ENCODE results near the gene RSPH10B2. TPM values are rescaled to one million over a fixed set of nuclear protein-coding genes. Genes with fewer than 3 reads are reported as not detected.
A peak's percentile ranks its signal among the peaks of the same experiment; 100 is the strongest.

RSPH10B2 gene
- total and polyA plus RNA-seq, 9 of the 15 experiments (the other 6 are each of a cell fraction or from before 2014, with no cell fraction given) = 0.04 to 0.11 (median 0.08) TPM; not detected in 5

DNA sequence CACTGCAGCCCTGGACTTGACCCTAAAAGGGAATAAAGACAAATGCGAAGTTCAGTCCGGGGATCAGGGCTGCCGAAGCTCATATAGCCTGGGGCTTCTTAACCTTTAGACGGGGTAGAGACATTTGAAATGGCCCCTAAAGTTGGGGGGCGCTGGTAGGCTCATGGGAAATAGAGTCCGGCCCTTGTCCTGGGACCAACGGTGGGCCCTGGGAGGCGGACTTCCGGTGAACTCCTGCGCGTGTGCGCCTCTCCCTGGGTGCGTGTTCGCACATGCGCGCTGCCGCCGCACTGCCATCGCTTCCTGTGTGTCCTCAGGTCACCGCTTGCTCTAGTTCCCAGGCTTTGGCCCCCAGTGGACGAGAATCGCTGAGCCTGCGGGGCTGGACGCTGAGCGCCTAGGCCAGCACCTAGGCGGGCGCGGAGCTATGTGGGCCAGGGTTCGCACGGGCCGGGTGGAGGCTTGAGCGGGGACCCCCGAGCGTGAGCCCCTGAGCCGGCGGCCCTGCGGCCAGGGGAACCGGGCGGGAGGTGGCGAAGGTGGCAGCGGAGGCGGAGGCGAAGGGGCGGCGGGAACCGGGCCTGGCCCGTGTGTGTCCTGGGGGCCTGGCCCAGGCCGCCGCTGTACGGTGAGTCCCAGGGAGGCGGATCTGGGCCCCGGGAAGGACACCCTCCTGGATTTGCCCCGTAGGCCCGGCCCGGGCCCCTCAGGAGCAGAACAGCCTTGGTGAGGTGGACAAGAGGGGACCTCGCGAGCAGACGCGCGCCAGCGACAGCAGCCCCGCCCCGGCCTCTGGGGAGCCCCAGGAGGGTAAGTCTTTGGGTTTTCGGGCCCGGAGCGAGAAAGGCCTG is 24.2 kb upstream of the RSPH10B2 start (continued):
- TF ChIP-seq TBL1XR1 (IDR thresholded peaks at IDR 0.05; ENCODE audit: low read length in 2 of 2) (0 out of 4 replicates have a peak, but pooled peaks of 1 of the 2 experiments have one; percentile 22), CBFA2T2 (conservative IDR thresholded peaks at IDR 0.05) (no peak), CEBPG (CRISPR knock-in tag; IDR thresholded peaks at IDR 0.05) (peak; percentile 39; the same call in 1 of the 2 replicates), CEBPG (tag; conservative IDR thresholded peaks at IDR 0.05 in 1 of 2, IDR thresholded peaks at IDR 0.05 in 1 of 2) (no peak), NR2C1 (IDR thresholded peaks at IDR 0.05) (peak; percentile 75; the same call in 1 of the 2 replicates), NR2C1 (tag; IDR thresholded peaks at IDR 0.05) (peak; percentile 81), ETS2 (tag; IDR thresholded peaks at IDR 0.05; ENCODE audit: borderline replicate concordance, poor library complexity, severe bottlenecking) (no peak), NR2F6 (CRISPR knock-in tag; IDR thresholded peaks at IDR 0.05) (no peak), JUN (IDR thresholded peaks at IDR 0.05; ENCODE audit: borderline replicate concordance, low read depth, low read length) (no peak), JUN (CRISPR knock-in tag; IDR thresholded peaks at IDR 0.05; ENCODE audit: borderline replicate concordance) (peak; percentile 69; the same call in 1 of the 2 replicates), ZFX (CRISPR knock-in tag; IDR thresholded peaks at IDR 0.05) (peak; percentile 96), NCOA2 (IDR thresholded peaks at IDR 0.05; ENCODE audit: partially characterized antibody in 2 of 2) (peak in 1 of 2 experiments; percentile 88), DDX20 (tag; IDR thresholded peaks at IDR 0.05; ENCODE audit: low read depth) (no peak)
- TF ChIP-seq, protein P1, sequence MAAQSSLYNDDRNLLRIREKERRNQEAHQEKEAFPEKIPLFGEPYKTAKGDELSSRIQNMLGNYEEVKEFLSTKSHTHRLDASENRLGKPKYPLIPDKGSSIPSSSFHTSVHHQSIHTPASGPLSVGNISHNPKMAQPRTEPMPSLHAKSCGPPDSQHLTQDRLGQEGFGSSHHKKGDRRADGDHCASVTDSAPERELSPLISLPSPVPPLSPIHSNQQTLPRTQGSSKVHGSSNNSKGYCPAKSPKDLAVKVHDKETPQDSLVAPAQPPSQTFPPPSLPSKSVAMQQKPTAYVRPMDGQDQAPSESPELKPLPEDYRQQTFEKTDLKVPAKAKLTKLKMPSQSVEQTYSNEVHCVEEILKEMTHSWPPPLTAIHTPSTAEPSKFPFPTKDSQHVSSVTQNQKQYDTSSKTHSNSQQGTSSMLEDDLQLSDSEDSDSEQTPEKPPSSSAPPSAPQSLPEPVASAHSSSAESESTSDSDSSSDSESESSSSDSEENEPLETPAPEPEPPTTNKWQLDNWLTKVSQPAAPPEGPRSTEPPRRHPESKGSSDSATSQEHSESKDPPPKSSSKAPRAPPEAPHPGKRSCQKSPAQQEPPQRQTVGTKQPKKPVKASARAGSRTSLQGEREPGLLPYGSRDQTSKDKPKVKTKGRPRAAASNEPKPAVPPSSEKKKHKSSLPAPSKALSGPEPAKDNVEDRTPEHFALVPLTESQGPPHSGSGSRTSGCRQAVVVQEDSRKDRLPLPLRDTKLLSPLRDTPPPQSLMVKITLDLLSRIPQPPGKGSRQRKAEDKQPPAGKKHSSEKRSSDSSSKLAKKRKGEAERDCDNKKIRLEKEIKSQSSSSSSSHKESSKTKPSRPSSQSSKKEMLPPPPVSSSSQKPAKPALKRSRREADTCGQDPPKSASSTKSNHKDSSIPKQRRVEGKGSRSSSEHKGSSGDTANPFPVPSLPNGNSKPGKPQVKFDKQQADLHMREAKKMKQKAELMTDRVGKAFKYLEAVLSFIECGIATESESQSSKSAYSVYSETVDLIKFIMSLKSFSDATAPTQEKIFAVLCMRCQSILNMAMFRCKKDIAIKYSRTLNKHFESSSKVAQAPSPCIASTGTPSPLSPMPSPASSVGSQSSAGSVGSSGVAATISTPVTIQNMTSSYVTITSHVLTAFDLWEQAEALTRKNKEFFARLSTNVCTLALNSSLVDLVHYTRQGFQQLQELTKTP (IDR thresholded peaks at IDR 0.05; ENCODE audit: low read depth in 1 of 2, partially characterized antibody in 2 of 2) = peak in 1 of 2 experiments; percentile 46
- TF ChIP-seq, protein P2, sequence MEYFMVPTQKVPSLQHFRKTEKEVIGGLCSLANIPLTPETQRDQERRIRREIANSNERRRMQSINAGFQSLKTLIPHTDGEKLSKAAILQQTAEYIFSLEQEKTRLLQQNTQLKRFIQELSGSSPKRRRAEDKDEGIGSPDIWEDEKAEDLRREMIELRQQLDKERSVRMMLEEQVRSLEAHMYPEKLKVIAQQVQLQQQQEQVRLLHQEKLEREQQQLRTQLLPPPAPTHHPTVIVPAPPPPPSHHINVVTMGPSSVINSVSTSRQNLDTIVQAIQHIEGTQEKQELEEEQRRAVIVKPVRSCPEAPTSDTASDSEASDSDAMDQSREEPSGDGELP (CRISPR knock-in tag; IDR thresholded peaks at IDR 0.05; ENCODE audit: borderline replicate concordance) = peak; percentile 23; the same call in 1 of the 2 replicates
- TF ChIP-seq, protein P3, sequence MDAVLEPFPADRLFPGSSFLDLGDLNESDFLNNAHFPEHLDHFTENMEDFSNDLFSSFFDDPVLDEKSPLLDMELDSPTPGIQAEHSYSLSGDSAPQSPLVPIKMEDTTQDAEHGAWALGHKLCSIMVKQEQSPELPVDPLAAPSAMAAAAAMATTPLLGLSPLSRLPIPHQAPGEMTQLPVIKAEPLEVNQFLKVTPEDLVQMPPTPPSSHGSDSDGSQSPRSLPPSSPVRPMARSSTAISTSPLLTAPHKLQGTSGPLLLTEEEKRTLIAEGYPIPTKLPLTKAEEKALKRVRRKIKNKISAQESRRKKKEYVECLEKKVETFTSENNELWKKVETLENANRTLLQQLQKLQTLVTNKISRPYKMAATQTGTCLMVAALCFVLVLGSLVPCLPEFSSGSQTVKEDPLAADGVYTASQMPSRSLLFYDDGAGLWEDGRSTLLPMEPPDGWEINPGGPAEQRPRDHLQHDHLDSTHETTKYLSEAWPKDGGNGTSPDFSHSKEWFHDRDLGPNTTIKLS (IDR thresholded peaks at IDR 0.05; ENCODE audit: borderline replicate concordance, low read depth) = peak; percentile 65; the same call in 1 of the 2 replicates
- TF ChIP-seq, protein P4, sequence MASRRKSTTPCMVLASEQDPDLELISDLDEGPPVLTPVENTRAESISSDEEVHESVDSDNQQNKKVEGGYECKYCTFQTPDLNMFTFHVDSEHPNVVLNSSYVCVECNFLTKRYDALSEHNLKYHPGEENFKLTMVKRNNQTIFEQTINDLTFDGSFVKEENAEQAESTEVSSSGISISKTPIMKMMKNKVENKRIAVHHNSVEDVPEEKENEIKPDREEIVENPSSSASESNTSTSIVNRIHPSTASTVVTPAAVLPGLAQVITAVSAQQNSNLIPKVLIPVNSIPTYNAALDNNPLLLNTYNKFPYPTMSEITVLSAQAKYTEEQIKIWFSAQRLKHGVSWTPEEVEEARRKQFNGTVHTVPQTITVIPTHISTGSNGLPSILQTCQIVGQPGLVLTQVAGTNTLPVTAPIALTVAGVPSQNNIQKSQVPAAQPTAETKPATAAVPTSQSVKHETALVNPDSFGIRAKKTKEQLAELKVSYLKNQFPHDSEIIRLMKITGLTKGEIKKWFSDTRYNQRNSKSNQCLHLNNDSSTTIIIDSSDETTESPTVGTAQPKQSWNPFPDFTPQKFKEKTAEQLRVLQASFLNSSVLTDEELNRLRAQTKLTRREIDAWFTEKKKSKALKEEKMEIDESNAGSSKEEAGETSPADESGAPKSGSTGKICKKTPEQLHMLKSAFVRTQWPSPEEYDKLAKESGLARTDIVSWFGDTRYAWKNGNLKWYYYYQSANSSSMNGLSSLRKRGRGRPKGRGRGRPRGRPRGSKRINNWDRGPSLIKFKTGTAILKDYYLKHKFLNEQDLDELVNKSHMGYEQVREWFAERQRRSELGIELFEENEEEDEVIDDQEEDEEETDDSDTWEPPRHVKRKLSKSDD (conservative IDR thresholded peaks at IDR 0.05; ENCODE audit: low read length) = no peak
